Activated CD4-positive, CD25-positive, alpha-beta regulatory T cell (primary cell): Measurements from ENCODE around the gene ATP5PD.
"Not testable (repeated sequence)": the region's sequence is repeated elsewhere in the genome, so short reads cannot be mapped to it uniquely, and the experiment has no call there.

Experiments
- DNase-seq, 4 experiments: peaks; one replicate each; lab custom pipeline; 2025; lab: John Stamatoyannopoulos, UW

The ATP5PD gene

DNA sequence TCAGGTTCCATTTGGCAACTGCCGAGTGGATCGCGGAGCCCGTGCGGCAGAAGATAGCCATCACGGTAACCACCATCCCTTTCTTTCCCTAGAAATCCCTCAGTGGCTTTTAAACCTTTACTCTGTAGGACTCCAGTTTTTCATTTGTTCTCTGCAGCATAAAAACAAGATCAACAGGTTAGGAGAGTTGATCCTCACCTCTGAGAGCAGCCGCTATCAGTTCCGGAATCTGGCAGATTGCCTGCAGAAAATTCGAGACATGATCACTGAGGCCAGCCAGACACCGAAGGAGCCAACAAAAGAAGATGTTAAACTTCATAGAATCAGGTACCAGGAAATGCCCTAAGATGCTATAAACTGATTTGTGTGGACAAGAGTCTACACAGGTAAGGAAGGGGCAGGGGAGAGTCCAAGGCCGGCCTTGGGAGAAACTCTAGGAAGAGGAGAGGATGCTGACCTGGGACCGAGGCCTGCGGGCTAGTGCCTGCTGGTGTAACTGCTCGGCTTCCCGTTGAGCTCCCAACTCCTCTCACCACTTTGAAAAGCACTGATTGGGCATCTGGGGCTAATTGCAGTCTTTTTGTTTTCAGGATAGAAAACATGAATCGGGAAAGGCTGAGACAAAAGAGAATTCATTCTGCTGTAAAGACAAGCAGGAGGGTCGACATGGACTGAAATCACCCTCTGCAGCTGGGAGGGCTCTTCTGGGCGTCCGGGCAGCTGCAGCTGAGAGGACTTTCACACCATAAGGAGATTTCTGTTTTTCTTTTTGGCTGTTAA, 26.2 kb downstream of the ATP5PD start:
- no peak for DNase-seq

DNA sequence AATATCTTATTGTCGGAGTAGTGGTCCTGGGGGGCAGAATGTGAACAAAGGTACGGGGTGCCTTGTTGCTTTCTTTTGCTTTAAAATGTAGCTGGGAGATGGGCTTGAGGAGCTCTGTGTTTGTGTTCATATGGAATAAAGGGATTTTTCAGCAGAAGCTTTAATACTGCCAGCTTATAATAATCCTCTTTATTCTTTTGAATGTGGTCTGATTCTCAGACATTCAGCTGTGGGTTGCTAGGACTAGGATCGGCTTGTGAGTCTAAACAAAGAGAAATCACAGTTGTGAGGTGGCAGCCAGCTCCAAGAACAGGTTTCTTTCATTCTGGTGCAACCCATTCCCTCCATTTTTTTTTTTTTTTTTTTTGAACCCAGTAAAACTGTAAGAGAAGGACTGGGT, 27.1 kb downstream of the ATP5PD start:
- no peak for DNase-seq

DNA sequence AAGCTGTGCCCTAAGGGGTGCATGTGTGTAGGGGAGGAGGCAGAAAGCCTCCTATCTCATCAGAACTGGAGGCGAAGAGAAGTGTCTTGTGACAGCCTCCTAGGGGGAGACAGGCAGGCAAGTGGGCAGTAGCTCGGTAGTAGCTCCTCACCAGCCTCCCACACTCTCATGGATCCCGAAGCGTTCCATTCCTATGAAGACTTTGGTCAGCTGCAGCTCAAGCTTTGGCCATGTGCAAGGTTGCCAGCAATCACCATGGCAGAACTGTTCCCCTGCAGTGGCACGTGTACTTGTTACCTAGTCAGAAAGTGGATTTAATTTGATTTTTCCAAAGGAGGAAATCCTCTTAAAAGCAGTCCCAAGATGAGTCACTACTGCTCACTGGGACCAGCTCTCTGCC, 27.6 kb downstream of the ATP5PD start:
- no peak for DNase-seq

DNA sequence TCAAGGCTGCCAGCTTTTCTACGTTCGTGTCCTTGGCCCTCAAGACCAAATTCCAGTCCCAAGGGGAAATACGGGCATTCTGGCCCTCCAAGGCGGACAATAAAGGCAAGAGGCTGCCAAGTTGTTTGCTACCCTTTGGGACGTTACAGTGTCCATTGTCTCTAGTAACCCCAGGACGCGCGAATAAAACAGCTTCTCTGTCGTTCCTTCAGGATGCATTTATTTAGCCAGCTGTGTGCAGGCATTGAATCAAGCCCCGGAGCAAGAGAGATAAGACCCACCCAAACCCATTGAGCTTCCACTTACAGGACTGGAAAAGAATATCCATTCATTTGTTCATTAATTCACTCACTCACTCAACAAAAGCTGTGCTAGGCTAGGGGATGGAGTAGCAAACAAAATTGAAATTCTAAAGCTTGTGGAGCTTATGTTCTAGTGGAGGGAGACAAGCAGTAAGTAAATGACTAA, 33.6 kb downstream of the ATP5PD start:
- DNase-seq = no peak

DNA sequence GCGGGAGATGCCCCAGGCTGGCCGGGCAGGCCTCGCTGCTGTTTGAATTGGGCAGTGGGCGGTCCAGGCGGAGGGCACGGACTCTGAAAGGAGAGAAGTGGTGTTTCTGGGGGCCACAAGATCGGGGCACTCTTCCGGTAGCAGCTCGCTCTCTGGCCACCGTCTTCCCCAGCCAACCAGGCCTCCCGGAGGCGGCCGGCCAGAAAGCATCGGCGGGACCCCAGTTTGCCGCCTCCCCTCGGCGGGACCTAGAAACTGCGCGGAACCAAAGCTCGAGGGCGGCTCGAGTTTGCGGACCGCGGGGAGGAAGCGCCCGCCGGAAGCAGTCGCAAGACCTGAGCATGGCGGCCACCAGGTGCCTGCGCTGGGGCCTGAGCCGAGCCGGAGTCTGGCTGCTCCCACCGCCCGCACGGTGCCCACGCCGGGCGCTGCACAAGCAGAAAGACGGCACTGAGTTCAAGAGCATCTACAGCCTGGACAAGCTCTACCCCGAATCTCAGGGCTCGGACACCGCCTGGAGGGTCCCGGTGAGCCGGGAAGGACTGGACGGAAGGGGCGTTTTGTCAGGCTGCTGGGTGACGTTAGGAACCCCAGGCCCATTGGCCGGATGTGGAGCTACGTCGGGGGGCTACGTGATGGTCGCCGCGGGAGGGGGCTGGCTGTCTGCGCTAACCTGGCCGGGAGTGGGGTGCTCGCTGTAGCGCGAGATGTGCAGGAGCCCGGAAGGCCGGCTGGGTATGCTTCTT, 34.2 kb downstream of the ATP5PD start, which contains the start of gene MRPL58:
TSS of gene MRPL58 (plus strand) at position 325 of the 746 bp plus-strand sequence. CDS start at position 342, 17 bp downstream.
- peak; percentile 63 to 69 (median 67) for DNase-seq

DNA sequence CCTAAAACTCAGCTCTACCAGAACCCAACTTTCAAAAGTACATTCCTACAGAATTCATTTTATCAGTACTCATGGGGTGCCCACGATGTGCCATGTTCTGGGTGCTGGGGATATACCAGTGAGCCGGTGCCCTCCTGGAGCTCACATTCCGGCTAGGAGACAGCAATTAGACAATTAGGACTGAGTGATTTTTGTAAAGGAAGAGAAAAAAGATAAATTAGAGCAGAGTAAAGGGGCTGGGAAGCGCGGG, 34.7 kb downstream of the ATP5PD start:
- no peak for DNase-seq

DNA sequence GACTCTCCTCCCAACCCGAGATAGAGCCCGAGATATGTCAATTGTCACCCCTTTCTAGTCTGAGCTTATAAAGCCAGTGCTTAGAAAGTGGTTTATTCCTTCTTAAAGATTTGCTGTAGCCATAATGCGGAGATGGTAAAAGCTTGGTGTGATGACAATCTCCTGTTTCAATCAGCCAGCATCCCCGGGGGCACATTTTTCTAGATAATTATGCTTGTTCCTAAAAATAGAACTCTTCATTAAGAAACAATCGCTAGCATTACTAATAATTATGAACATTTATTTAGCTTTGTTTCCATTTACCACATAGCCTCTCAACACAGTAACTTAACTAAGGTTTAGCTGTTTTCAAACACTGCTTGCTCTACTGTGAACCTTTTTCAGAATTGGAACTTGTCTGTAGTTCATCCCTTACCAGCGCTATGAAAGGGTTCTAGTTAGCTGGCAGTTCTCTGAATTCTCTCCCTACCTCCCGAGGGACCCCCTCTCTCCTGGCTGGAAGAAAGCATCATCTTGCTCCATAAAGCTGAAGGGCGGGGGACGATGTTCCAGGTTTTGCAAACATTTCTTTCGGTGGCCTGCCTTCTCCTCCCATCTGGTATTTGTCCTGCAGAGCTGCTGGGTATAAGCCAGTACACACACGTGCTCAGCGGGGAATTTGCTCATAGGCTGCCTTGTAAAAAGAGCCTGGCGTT, 35.2 kb downstream of the ATP5PD start:
- DNase-seq = no peak

DNA sequence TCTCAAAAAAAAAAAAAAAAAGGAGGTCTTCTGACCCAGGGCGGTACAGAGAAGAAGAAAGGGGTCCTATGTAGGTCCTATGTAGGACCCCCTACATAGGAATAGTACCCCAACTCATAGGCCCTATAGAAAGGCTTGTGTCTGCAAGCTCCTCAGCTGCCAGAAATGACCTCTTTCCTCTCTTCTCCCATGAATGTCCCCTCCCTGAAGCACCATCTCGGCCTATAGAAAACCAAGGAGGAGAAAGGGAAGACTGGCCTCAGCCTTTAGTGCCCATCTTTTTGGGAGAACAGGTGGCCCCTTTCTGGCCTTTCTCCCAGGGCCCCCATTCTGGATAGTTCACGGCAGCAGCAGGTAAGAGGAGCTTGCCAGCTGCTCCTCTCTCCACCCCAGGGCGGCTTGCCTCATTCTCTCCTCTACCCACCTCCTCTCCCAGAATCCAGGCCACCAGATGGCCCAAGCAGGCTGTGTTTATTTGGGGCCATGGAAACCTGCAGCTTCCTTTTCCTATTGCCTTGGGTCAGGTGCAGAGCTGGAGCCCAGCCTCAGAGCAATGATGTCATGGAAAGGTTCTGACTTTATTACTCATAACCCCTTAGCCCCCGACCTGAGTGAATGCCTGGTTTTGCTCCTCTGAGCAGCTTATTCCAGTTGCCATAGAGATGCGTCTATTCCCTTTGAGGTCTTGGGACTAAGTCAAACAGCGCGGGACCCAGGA, 35.9 kb downstream of the ATP5PD start:
- no peak for DNase-seq

DNA sequence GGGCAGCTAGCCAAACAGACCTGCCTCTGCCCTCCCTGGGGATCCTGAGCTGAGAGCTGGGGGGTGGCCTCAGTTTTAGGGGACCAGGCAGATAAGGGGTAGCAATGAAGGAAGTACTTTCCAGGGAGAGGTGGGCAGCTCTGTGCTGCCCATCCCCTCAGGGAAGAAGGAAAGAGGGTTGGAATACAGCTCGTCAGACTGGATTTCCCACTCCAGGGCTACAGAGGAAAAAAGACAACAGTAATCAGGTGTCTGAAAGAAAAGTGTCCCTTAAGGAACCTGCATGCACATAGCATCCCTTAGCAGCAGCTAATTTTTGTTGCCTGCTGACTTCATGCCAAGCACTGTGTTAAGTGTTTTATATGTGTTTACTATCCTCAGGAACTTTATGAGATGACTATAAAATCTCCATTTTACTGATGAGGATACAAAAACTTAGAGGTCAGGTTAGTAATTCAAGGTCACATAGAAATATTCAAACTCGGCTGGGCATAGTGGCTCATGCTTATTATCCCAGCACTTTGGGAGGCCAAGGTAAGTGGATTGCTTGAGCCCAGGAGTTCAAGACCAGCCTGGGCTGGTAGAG, 37.5 kb downstream of the ATP5PD start:
- DNase-seq = no peak

DNA sequence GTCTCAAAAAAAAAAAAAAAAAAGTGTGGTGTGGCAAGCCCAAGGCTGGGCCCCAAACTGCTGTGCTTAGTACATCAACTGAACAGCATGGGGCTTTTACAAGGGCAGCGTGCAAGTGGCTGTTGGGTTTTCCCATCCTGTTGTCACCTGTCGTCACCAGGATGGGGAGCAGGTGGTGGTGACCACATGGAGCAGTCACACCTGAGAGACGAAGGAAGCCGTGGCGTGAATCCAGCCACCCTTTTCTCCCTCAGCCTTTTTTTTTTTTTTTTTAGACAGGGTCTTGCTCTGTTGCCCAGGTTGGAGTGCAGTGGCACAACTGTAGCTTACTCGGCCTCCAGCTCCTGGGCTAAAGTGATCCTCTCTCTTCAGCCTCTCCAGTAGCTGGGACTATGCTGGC, 38.4 kb downstream of the ATP5PD start:
- no peak for DNase-seq

DNA sequence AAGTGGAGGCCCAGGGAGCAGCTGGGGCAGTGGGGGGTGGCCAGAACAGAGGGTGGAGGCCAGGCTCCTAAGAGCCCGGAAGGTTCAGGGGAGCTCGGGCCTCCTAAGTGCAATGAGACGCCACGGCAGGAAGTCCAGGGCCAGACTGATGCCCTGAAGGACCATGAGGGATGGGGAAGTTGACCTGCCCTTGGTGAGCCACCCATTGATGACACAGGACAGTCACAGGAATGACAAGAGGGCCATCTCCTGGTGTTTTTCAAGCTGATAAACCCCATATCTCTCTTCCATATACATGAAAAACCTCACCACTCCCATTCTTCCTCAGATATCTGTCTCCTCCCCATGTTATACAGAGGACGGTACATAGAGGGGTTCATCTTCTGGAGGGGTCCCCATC, 40.1 kb downstream of the ATP5PD start:
- no peak for DNase-seq

DNA sequence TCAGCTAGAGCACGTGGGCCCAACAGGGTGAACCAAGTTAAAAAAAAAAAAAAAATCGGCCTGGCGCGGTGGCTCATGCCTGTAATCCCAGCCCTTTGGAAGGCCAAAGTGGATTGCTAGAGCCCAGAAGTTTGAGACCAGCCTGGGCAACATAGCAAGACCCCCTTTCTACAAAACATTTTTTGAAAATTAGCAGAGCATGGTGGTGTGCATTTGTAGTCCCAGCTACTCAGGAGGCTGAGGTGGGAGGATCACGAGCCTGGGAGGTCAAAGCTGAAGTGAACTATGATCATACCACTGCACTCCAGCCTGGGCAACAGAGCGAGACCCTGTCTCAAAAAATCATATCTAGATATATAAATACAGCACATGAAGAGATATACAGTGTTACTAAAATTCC, 40.7 kb downstream of the ATP5PD start:
- not testable (repeated sequence) for DNase-seq

DNA sequence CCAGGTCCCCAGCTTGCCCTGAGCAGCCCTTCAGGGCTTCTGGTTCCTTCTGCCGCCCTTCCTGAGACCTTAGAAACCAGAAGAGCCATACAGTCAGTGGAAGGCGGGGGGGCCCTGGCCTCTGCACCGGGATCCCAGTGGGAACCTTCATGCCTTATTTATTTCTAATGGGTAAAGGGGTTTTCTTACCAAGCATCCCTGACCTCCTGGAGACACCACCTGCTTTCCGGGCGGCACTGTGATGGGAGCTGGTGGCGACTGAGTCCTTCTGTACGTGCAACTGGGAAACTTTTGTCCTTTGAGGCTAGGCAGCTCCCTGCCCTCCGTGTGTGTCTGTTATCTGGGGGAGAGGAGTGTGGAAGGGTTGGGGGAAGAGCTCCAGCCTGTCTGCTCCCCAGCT, 41.5 kb downstream of the ATP5PD start:
- DNase-seq = no peak

DNA sequence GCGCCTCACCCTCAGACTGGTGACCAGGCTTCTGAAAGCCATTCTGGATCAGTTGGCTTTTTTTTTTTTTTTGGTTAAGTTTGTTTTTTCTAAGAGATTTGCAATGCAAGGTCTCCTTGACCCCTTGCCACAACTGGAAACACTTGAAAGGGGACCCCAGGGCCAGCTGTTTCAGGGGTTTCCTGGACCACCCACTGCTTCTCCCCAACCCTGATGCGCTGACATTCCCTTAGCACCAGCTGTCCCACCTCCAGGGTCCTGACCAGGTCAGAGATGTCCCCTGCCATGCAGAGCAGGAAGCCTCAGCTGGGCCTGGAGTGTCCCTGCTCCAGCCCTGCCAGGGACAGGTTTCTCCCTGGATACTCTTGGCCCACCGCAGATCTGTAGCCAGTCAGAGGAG, 42.4 kb downstream of the ATP5PD start:
- DNase-seq = no peak

DNA sequence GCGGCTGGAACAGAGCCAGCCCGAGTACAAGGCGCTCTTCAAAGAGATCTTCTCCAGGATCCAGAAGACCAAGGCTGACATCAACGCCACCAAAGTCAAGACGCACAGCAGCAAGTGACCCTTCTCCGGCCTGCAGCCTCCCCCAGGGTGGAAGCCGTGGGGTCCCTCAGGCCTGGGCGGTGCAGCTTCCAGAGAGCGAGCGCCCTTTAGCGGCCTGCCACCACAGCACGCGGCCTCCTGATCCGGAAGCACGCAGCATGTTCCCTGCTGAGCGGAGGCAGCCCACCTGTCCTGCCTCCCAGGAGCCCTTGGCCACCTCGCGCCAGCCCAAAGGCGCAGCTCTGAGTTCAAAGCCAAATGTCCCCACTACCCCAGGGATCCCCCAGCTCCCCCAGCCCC, 42.8 kb downstream of the ATP5PD start:
- DNase-seq = no peak

DNA sequence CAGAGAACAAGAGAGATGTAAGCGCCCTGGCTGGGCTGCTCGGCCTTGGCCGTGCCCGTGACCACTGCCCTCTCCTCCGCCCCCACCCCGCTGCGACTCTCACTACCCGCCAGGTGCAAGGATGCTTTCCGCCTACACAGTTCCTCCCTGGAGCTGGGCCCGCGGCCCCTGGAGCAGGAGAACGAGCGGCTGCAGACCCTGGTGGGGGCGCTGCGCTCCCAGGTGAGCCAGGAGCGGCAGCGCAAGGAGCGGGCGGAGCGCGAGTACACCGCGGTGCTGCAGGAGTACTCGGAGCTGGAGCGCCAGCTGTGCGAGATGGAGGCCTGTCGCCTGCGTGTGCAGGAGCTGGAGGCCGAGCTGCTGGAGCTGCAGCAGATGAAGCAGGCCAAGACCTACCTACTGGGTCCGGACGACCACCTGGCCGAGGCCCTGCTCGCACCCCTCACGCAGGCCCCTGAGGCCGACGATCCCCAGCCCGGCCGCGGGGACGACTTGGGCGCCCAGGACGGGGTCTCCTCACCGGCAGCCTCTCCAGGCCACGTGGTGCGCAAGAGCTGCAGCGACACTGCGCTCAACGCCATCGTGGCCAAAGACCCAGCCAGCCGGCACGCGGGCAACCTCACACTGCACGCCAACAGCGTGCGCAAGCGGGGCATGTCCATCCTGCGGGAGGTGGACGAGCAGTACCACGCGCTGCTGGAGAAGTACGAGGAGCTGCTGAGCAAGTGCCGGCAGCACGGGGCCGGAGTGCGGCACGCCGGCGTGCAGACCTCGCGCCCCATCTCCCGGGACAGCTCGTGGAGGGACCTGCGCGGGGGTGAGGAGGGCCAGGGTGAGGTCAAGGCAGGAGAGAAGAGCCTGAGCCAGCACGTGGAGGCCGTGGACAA, 43.5 kb downstream of the ATP5PD start:
- no peak for DNase-seq

DNA sequence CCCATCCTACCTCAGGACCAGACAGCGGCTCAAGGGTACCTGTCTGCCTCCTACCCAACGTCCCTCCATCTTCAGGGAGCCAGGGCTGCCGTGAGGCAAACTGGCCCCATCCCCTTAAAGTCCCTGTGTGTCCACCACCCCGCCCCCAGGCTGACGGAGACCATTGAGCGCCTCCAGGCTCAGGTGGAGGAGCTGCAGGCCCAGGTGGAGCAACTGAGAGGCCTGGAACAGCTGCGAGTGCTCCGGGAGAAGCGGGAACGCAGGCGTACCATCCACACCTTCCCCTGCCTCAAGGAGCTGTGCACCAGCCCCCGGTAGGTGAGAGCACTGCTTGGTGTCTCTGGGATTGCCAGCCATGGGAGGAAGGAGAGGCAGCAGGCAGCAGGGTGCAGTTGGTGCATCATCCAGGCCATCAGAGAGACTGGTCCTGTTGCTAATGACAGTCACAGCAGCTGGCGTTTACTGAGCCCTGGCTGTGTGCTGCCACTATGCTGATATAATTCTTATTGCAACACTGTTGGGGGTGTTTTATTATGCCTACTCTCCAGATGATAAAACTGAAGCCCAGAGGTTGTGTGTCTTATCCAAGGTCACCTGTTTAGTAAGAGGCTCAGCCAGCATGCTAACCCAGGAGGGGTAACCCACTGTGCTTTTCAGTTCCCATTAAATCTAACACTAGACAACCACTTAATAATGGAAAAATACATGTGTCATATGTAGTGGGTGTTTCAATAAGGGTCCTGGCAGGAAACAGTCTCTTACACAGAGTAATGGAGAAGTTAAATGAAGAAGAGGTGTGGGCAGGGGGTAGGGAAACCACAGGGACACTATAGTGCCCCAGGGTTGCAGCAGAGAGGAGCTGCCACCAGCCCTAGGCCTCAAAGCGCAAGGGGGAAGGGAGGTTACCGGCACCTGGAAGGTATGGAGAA, 44.6 kb downstream of the ATP5PD start:
- DNase-seq = no peak

DNA sequence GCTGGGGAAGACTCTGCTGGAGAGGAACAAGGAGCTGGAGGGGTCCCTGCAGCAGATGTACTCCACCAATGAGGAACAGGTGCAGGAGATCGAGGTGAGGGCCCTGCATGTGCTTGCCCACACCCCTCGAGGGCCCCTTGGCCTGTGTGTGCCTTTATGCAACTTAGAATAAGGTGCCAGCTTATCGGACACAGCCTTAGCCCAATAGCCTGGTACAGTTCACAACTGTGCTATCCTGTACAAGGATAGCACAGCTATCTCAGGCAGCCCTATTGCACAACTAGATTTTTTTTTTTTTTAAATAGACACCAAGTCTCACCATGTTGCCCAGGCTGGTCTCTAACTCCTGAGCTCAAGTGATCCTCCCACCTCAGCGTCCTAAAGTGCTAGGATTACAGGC, 47.2 kb downstream of the ATP5PD start:
- no peak for DNase-seq

DNA sequence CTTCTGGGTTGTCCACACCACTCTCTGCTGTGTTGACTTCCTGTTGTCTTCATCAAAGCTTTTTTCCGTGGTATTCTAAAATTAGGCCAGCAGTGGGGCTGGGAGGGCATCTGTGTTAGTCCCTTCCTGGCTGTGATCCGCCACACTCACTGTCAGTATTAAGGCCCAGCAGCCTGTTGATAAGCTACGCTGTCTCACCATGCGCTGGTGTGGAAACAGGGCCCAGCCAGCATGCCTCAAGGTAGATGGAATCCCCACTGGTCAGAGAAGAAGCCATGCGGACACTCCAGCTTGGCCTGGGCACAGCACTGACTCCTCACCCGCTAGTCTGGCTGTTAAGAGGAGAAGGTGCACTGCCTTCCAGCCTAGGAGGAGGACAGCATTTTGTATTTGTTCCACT, 48.0 kb downstream of the ATP5PD start:
- no peak for DNase-seq

DNA sequence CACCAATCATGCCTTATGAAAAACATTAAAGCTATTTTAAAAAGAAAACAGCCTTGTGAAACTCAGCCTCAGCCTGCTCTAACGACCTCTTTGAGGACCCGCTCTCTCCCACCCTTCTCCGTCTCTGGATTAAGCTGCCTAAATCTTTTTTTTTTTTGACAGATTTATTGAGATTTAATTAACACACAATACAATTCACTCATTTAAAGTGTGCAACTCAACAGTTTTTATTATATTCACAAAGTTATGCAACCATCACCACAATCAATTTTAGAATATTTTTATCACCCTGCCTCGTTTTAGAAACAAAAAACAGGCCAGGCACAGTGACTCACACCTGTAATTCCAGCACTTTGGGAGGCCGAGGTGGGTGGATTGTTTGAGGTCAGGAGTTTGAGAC, 50.9 kb downstream of the ATP5PD start:
- no peak for DNase-seq
